HG02642 (cell line): ENCODE data around the gene BRD7.

Experiments
- ATAC-seq: cut with Tn5 transposase; IDR thresholded peaks from one replicate; pipeline ENCODE4 v1.9.1; 2021; ENCODE audit warnings: mild to moderate bottlenecking; ENCODE audit not compliant: unreplicated experiment, poor library complexity

BRD7 gene

DNA sequence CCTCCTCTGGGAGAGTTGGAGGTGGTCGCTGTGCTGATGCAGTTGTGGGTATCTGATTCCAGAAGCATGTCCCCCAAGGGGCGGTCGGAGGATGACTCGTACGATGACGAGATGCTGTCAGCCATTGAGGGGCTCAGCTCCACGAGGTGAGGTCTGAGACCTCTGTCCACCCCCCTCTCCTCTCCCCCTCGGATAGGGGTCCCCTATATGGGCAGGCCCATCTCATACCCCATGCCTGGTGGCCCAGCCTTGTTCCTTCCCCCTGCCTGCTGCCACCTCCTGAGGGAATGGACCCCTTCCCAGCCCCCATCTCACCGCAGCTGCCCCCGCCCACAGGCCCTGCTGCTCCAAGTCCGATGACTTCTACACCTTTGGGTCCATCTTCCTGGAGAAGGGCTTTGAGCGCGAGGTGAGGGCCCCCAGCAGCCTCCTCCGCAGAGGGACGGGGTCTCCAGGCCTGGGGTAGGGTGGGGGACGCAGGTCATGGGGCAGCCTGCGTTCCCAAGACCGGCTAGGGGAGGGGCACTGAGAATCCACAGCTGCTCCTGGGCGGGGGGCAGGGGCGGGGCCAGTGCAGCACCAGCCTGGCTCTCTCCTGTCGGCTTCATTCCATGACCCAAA, 63.2 kb downstream of the BRD7 start:
- ATAC-seq, result no peak

GRCh38 chr16:50304467-50305440, 64.0 kb downstream of the BRD7 start:
- ATAC-seq, result no peak

GRCh38 chr16:50303605-50304466, 65.0 kb downstream of the BRD7 start:
- ATAC-seq, result no peak

DNA sequence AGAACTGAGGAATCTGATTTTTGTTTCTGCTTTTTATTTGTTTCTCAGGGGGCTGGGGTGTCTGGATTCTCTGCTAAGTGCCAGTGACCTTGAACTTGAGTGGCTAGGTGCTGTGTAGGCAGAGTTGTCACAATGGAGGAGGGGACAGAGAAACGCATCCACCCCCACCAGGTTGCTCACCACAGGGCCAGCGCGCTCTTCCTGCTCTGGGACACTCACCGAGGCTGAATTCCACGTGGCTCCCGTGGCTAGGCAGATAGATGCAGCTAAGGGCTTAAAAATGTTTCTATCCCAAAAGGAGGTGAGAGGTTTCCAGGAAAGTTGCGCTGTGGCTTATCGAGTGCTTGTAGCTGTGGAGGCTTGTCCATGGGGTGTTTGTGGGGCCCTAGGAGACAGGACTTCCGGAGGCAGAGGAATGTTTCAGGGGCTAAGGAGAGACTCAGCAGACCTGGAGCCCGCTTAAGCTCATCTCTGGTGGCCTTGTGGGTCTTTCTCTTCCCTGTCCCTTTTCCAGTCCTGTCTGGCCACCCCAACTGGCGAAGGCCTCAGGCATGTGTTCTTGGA, 65.7 kb downstream of the BRD7 start:
- ATAC-seq, result no peak

- no peak for ATAC-seq
These were observed 66.2 kb downstream of the BRD7 start for GRCh38 chr16:50302472-50303005.

DNA sequence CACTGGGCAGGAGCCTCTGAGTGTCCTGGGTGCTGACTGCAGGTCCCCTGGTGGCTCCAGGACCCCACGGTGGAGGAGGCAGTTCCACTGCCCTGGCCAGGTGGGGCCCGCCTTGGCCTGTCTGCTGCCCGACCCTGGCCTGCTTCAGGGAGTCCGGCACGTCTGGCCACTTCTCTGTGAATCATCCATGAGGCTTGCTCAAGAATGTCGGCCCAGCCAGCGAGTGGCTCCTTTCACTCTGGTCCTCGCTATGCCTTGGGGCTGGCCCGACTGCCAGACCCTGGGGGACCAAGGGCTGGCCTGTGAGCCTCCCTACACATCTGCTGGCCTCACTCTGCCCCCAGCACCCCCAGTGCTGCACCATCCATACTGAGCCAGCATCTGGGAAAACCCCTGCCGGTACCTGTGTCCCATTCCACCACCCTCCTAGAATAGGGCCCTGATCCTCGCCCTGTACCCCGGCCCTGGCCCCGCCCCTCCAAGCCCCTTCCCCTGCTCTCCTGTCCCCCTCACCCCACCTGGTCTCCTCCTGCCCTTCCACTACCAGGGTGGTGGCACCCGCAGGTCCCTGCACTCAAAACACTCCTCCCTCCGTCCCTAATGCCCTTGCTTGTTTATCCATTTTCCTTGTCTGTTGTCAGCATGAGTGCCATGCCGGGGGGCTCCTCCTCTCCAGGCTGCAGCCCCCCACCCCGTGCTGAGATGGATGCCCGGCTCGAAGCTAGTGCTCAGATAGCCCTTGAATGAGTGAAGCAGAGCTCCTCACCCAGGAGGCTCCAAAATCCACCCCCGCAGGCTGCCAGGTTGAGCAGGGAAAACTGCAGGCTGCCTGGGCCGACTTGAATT, 66.9 kb downstream of the BRD7 start:
- ATAC-seq, result no peak

DNA sequence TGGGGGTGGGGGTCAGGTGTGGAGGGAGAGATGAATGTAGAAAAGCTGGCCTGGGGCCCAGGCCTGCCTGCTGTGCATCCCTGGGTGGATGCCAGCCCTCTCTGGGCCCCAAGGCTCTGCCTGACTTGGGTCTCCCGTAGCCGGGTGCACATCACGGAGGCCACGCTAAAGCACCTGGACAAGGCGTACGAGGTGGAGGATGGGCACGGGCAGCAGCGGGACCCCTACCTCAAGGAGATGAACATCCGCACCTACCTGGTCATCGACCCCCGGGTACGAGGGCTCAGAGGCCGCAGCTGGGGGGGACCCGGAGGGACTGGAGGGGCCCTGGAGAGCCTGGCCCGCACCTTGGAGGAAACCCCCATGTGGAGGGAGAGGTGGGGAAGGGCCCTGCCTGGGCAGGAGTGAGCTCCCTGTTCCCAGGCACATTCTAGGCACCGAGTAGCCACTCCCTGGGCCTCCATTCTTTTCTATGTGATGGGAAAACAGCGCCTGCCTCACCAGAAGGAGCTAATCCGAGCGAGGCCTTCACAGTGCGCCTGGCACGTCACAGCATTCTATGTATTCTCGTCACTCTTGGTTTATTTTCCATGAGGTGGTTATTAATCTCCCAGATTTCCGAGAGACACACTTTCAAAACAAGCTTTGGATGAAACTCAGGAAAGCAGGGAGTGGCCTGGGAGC, 67.7 kb downstream of the BRD7 start:
- ATAC-seq, result no peak

DNA sequence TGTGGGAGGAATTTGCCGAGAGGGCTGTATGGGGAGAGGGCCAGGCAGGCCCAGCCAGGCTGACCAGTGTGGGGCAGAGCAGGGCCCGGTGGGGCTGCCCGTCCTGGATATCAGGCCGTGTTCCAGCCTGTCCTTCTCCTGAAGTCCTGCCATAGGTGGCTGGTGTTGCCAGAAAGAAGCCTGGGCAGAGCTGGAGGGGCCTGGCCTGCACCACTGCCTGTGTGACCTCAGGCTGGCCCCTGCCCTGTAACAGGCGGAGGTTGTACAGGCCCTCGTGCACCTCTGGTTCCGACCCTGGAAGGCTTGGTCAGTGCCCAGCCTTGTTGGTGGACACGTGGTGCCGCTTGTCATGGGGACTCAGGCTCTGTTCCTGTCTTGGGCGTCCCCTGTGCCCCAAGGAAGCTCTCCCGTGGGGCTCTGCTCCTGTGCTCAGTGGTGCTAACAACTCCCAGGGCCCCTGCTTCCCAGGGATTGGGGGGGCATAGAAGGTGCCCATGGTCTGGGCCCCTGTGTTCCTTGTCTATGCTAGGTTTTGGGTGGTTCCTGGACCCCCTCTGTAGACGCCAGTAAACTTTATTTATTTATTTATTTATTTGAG, 69.2 kb downstream of the BRD7 start:
- no peak for ATAC-seq

DNA sequence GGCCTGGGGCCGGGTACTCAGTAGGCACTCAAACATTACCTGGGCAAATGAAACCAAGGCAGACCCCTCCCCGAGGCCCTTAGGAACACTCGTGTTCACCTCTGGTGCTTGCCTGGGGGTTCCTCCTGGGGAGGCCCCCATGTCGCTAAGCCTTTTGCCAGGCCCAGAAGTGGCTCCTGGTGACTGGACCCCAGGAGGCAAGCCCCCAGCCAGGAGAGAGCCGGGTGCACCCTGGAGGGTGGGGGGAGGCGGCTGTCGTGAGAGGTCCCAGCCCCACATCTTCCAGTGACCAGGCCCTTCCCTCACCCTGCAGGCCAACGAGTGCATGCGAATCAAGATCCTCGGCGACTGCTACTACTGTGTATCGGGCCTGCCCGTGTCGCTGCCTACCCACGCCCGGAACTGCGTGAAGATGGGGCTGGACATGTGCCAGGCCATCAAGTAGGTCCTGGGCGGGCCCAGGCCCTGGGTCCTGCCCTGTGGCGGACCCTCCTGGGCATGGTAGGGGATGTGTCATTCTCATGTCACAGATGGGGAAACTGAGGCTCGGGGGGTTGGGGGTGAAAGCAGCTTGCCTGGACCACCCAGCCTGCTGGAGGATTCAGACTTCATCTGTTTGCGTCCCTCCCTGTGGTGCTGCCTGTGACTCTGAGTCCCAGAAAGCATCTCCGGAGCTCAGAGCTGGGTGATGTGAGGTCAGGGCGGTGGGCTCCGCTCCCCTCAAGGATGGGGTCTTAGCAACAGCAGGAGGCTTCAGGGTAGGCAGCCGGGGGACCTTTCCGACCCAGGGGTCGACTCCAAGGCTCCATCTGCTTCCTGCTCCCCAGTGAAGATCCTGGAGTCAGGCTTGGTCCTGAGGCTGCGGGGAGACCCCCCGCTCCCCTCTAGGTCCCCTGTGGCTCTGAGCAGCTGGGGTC, 69.9 kb downstream of the BRD7 start:
- no peak for ATAC-seq

DNA sequence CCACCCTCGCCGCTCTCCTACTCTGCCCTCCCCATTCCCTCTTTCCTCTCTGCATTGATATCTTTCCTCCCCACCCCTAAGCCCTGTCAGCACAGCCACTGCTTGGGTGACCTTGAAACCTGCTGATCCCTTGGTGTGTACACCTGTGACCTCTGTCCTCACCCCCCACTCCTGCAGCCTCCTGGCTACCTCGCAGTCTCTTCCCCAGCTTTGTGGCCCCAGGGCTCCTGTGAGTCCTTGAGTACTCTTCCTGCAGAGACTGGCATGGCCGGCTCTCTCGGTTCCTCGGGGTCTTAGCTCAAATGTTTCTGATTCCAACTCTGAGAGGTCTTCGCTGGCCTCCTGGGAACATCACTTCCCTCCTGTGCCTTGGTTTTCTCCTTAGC, 70.7 kb downstream of the BRD7 start:
- no peak for ATAC-seq

- ATAC-seq, result no peak
These were observed 71.3 kb downstream of the BRD7 start for GRCh38 chr16:50297301-50298074.

- ATAC-seq, result no peak
These were observed 72.0 kb downstream of the BRD7 start for GRCh38 chr16:50296807-50297206.

GRCh38 chr16:50295541-50296132, 73.2 kb downstream of the BRD7 start:
- ATAC-seq, result no peak

GRCh38 chr16:50294955-50295354, 73.8 kb downstream of the BRD7 start:
- ATAC-seq, result no peak

DNA sequence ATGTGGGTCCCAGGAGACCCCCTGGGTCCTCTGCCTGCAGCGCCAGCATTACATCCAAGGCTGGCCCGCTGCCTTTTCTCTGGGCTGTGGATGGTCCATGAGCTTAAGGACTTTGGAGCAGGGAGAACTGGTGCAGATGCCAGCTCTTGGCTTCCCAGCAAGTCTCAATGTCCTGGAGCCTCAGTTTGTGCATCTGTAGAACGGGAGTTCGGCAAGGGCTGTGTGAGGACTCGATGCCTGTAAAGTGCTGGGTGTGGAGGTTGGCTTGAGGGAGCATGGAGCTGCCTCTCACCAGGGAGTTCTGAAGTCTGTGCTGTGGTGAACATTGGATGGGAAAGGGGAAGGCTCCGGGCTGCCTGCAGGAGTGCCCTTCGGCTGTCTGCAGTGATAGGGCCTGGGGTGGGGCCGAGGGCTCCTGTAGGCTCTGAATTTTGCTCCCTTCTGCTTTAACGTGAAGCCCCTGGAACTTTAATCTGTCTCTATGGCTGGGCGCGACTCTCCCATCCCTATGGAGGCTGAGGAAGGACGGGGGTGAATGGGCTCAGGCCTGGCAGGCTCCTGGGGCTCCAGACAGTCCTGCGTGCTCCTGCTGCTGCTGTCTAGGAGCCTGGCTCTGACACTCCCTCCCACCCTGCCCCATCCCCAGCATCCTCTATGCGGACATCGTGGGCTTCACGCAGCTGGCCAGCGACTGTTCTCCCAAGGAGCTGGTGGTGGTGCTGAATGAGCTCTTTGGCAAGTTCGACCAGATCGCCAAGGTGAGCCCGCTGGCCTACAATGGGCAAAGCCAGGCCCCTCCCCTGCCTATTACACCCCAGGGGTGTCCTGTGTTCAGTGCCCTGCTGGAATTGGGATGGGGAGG, 74.6 kb downstream of the BRD7 start:
- ATAC-seq, result no peak
